Chondrocyte (in vitro differentiated cells): Measurements from ENCODE around the gene PCDHB6. TPM values are rescaled to one million over a fixed set of nuclear protein-coding genes. Genes with fewer than 3 reads are reported as not detected.
"Not testable (repeated sequence)": the region's sequence is repeated elsewhere in the genome, so short reads cannot be mapped to it uniquely, and the experiment has no call there.

Experiments
- DNase-seq: peaks from one replicate; pipeline ENCODE4 v3.0.0; 2021; ENCODE audit warnings: mixed read lengths, low spot score
- H3K27ac Mint-ChIP-seq: one replicate; pipeline ENCODE4 v1.8.0; 2021; ENCODE audit warnings: mild to moderate bottlenecking, moderate library complexity, mixed read lengths; ENCODE audit not compliant: unreplicated experiment
- H3K27me3 Mint-ChIP-seq: 2 replicates; pipeline ENCODE4 v1.8.0; 2021; ENCODE audit warnings: low read depth, mixed read lengths
- H3K36me3 Mint-ChIP-seq: 2 replicates; pipeline ENCODE4 v1.8.0; 2021; ENCODE audit warnings: low read depth, mixed read lengths
- H3K4me1 Mint-ChIP-seq: 2 replicates; pipeline ENCODE4 v1.8.0; 2021; ENCODE audit warnings: low read depth, mild to moderate bottlenecking, mixed read lengths
- H3K4me3 Mint-ChIP-seq: one replicate; pipeline ENCODE4 v1.8.0; 2021; ENCODE audit warnings: mild to moderate bottlenecking, moderate library complexity, mixed read lengths; ENCODE audit not compliant: unreplicated experiment
- H3K9me3 Mint-ChIP-seq: 2 replicates; pipeline ENCODE4 v1.8.0; 2021; ENCODE audit warnings: low read depth, mixed read lengths
- CTCF ChIP-seq: fragments of 200-600 bp; sonication (generic); IDR thresholded peaks from 2 replicates; pipeline ENCODE4 v1.5.0; 2021; ENCODE audit warnings: antibody characterized with exemption, mild to moderate bottlenecking, moderate library complexity
- long read RNA-seq: library from polyadenylated mRNA; stranded (forward); transcript quantifications from one replicate; pipeline ENCODE4 v2.0.0, GENCODE V29; 2021
- total RNA-seq: library from RNA; stranded (reverse); gene quantifications from 3 replicates; pipeline ENCODE4 v1.2.1, GENCODE V29; 2021

The PCDHB6 gene
- total RNA-seq, result 1.2 to 3.1 TPM (median 1.2 TPM) in 3 replicates
- long read RNA-seq, result 0 reads

GRCh38 chr5:141149812-141150211 lies at the start of gene PCDHB6:
Gene PCDHB6 (plus strand): TSS chr5:141150057. CDS start chr5:141150258, 201 bp downstream.
- no peak for TF ChIP-seq CTCF
- Mint-ChIP-seq H3K9me3 (peaks cover 61% of the 10 kb centered on the region), H3K4me3 (no peak within 1 kb of the TSS), H3K36me3 (peaks cover 45% of the 10 kb centered on the region), H3K4me1 (no peaks in the 10 kb centered on the region), H3K27ac (no peak within 1 kb of the TSS), H3K27me3 (no peaks in the 10 kb centered on the region)
- DNase-seq, result no peak

GRCh38 chr5:141100243-141100805 lies 49.5 kb upstream of the PCDHB6 start, which contains the start of gene PCDHB3:
Gene PCDHB3 (plus strand): TSS chr5:141100473. CDS start chr5:141100650, 177 bp downstream.
- Mint-ChIP-seq H3K4me3 (no peak within 1 kb of the TSS), H3K4me1 (peaks cover 3% of the 10 kb centered on the region), H3K36me3 (peaks cover 52% of the 10 kb centered on the region), H3K27ac (no peak within 1 kb of the TSS), H3K9me3 (peaks cover 47% of the 10 kb centered on the region), H3K27me3 (no peaks in the 10 kb centered on the region)
- TF ChIP-seq CTCF, result no peak
- no peak for DNase-seq

GRCh38 chr5:141101059-141101458 lies 48.8 kb upstream of the PCDHB6 start:
- DNase-seq, result no peak
- peaks cover 50% of the 10 kb centered on the region for H3K36me3 Mint-ChIP-seq
- H3K4me3 Mint-ChIP-seq, result no peak overlapping the region
- TF ChIP-seq CTCF, result no peak
- no peaks in the 10 kb centered on the region for H3K4me1 Mint-ChIP-seq
- peaks cover 48% of the 10 kb centered on the region for H3K9me3 Mint-ChIP-seq
- no peak overlapping the region for H3K27ac Mint-ChIP-seq
- H3K27me3 Mint-ChIP-seq, result no peaks in the 10 kb centered on the region

- not testable (repeated sequence) for H3K27ac Mint-ChIP-seq, H3K27me3 Mint-ChIP-seq, H3K4me1 Mint-ChIP-seq, H3K4me3 Mint-ChIP-seq, DNase-seq
- Mint-ChIP-seq H3K9me3 (peaks cover 54% of the 10 kb centered on the region), H3K36me3 (peaks cover 50% of the 10 kb centered on the region)
Measured at GRCh38 chr5:141102070-141102469, 47.8 kb upstream of the PCDHB6 start.

GRCh38 chr5:141102471-141102870 lies 47.4 kb upstream of the PCDHB6 start:
- not testable (repeated sequence) for DNase-seq
- peaks cover 50% of the 10 kb centered on the region for H3K36me3 Mint-ChIP-seq

GRCh38 chr5:141105350-141105749 lies 44.5 kb upstream of the PCDHB6 start:
- no peaks in the 10 kb centered on the region for H3K27me3 Mint-ChIP-seq
- no peak overlapping the region for H3K27ac Mint-ChIP-seq
- no peak for DNase-seq
- peaks cover 62% of the 10 kb centered on the region for H3K9me3 Mint-ChIP-seq
- no peaks in the 10 kb centered on the region for H3K4me1 Mint-ChIP-seq
- H3K36me3 Mint-ChIP-seq, result peaks cover 48% of the 10 kb centered on the region
- no peak overlapping the region for H3K4me3 Mint-ChIP-seq
- TF ChIP-seq CTCF, result no peak

More at GRCh38 chr5:141102471-141102870, 47.4 kb upstream of the PCDHB6 start:
- not testable (repeated sequence) for H3K4me3 Mint-ChIP-seq, H3K4me1 Mint-ChIP-seq, H3K27me3 Mint-ChIP-seq, H3K27ac Mint-ChIP-seq
- H3K9me3 Mint-ChIP-seq, result peaks cover 54% of the 10 kb centered on the region
